GM10847 (cell line): ENCODE results near the gene SLC9A3.

Experiments used
- POLR2A ChIP-seq: IDR thresholded peaks from 2 replicates; pipeline ENCODE4 v1.6.1; 2011; ENCODE audit not compliant: insufficient read length; ENCODE audit errors: extremely low read depth

SLC9A3 gene

GRCh38 chr5:524234-524972, at the start of gene SLC9A3:
SLC9A3 (minus strand) TSS chr5:524449.
- no peak for TF ChIP-seq POLR2A

- TF ChIP-seq POLR2A = no peak
Measured at GRCh38 chr5:573976-574375, 49.7 kb upstream of the SLC9A3 start.

GRCh38 chr5:573206-573605, 49.0 kb upstream of the SLC9A3 start:
- no peak for TF ChIP-seq POLR2A

GRCh38 chr5:572398-573019, 48.3 kb upstream of the SLC9A3 start:
- no peak for TF ChIP-seq POLR2A

- no peak for TF ChIP-seq POLR2A
Measured at GRCh38 chr5:571791-572190, 47.5 kb upstream of the SLC9A3 start.

- no peak for TF ChIP-seq POLR2A
Measured at GRCh38 chr5:570886-571285, 46.6 kb upstream of the SLC9A3 start.

GRCh38 chr5:570446-570845, 46.2 kb upstream of the SLC9A3 start:
- no peak for TF ChIP-seq POLR2A

- no peak for TF ChIP-seq POLR2A
Measured at GRCh38 chr5:569868-570361, 45.7 kb upstream of the SLC9A3 start.

- no peak for TF ChIP-seq POLR2A
Measured at GRCh38 chr5:569358-569867, 45.2 kb upstream of the SLC9A3 start.

- TF ChIP-seq POLR2A = no peak
Measured at GRCh38 chr5:568809-569208, 44.6 kb upstream of the SLC9A3 start.

GRCh38 chr5:568061-568781, 44.0 kb upstream of the SLC9A3 start:
- TF ChIP-seq POLR2A = no peak

- TF ChIP-seq POLR2A = no peak
Measured at GRCh38 chr5:567664-568060, 43.4 kb upstream of the SLC9A3 start.

- TF ChIP-seq POLR2A = no peak
Measured at GRCh38 chr5:566636-567309, 42.5 kb upstream of the SLC9A3 start.

GRCh38 chr5:565782-566440, 41.7 kb upstream of the SLC9A3 start:
- no peak for TF ChIP-seq POLR2A

GRCh38 chr5:561408-561807, 37.2 kb upstream of the SLC9A3 start:
- no peak for TF ChIP-seq POLR2A
